ENCODE data around the gene SCIN.
"Not testable (repeated sequence)": the region's sequence is repeated elsewhere in the genome, so short reads cannot be mapped to it uniquely, and the experiment has no call there.

Gene SCIN

DNA sequence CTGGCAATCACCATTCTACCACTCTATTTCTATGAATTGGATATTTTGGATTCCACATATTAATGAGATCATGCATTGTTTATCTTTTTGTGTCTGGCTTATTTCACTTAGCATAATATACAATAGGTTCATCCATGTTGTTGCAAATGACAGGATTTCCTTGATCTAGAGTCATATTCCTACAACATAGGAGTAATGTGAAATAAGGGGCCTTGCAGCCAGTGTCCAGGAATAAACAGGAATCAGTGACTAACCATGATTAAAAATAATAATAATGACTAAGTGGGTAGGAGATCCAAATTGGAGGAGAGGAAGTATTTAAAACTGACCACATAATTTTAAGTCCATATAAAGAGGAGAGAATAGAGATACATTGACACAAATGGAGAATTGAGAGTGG, 49.9 kb downstream of the SCIN start:
- no peak for DNase-seq

DNA sequence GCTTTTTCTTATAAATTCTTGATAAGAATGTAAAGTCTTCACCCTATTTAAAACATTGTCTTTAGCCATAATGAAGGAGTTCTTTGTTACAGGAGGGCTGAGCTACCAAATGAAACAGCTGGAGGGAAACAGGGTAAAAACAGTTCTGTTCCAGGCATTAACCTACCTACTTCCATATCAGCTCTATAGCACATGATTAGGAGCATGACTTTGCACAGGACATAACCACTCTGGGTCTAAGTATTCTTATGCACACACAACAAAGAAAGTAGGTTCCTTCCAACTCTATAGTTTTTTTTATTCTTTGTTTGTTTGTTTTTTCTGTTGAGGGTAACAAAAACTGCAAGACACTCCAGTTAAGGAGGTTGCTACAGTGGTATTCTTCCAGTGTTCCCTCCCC, 52.7 kb downstream of the SCIN start:
- no peak for DNase-seq

DNA sequence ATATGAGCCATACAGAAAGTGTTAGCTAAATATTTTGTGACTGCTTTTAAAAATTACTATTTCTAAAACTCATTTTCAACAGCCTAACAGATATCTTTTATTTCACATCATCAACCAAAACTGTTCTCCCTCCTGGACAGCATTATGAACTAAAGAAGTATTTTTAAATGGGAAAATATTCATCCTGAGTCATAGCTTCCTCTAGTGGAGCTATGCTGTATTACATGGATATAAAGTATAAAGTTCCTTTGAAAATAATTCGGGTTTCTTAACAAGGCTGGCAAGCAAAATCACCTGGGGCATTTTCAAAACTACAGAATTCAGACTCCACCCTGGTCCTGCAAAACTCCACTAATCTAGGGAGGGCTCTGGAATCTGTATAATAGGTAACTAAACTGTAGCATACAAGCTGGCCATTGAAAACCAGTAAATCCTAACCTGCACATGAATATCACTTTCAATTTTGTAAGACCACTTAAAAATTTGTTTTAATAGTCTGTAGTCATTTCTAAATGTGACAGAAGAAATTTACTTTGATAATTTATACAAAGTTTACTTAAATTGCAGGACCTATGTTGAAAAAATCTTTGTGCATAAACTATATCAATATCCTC, 53.5 kb downstream of the SCIN start:
- DNase-seq, result no peak

DNA sequence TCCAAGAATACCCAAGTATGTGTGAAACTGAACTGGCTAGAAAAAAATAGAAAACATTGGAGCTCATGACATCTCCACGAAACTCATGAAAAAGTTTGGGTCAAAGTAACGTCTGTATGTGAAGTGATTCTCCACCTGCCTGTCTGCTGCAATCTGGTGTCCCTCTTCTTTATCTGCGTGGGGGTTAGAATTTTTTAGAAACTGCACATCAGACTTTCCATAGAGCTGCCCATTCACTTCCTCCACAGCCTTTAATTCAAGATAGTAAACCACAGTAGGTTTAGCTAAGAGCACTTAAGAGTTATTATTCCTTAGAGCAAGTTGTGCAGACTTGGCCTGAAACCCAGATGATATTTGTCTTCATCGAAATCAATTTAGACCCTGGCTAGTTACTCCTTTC, 55.3 kb downstream of the SCIN start:
- no peak for DNase-seq

DNA sequence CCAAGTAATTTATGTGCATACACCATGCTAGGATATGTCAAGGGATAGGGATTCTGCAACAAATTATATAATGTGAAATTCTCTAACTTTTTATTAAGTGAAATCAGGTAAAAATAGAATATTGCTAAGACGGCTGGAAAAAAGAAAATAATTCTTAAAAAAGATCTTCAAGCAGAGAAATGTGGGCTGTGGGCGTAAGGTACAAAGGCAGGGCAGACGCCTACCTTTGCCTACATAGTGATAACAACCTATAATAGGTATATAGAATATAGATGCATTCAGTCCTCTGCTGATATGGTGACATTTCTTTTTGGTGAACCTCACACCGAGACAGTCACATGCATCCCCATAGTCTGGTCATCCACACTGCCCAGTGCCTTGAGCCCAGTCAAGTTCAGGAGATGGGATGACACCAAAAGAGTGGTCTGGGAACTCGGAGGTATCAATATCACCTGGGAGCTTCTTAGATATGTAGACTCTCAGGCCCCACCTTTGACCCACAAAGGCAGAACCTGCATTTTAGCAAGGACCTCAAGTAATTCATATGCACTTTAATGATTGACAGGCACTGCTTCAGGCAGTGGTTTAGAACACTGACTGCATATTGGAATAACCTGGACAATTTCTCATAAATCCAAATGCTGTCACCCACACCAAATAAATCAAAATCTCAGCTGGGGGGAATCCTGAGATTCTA, 59.4 kb downstream of the SCIN start:
- DNase-seq, result no peak

DNA sequence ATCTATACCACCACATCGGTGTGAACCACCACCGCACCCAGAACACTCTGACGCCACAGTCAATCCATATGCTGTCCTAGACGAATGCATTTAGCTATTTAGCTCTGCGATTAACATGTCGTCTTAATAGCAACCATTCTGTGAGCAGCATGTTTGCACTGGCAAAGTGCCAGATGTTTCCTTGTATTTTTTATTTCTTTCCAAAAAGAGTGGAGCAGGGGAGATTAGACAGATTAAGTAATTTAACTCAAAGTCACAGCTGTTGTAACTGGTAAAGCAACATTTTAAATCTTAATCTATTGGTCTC, 59.9 kb downstream of the SCIN start:
- DNase-seq, result no peak

DNA sequence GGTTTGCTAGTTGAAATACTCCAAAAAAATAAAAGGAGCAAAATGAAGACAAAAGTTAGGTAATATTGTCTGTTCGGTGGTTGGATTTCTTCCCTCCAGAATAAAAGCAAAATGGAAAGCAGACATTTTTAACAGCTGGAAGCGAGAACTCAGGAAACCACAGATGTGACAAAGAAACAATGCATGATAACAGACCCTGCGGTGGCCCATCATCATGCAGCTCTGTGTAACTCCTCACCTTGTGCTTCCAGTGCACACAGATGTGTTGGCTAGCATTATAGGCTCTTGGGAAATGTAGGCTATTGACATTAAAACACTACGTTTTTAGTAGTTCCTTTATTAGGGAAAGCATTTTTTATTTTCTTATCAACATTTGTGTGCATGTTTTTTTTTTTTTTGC, 63.1 kb downstream of the SCIN start:
- DNase-seq, result no peak

DNA sequence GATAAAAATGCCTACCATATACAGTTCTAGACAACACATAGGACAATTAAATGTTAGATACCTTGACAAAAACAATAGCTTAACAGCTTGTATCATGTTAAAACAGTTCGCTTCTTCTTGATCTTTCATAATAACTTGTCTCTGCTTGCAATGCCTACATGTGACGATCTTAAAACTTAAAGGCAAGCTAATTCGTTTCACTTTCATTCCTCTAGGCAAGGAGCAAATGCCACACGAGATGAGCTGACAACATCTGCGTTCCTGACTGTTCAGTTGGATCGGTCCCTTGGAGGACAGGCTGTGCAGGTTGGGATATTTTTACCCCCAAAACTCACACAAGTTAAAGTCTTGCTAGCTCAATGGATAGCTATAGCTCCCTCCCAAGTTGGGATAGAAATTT, 65.3 kb downstream of the SCIN start:
- DNase-seq, result no peak

DNA sequence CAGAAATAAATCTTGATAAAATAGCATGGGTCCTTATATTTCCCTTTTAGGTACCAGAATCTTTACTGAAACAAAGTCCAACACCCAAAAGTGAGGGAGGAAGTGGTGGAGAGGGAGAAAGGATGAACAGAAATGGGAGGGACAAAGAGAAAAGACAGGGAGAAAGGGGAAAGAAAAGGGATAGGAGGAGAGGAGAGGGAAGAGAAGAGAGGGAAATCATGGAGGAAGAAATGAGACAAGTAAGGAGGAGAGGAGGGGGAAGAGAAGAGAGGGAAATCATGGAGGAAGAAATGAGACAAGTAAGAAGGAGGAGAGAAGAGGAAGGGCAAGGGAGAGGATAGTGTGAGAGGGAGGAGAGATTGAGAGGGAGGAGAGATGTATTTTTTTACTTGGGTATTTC, 66.8 kb downstream of the SCIN start:
- DNase-seq, result no peak

DNA sequence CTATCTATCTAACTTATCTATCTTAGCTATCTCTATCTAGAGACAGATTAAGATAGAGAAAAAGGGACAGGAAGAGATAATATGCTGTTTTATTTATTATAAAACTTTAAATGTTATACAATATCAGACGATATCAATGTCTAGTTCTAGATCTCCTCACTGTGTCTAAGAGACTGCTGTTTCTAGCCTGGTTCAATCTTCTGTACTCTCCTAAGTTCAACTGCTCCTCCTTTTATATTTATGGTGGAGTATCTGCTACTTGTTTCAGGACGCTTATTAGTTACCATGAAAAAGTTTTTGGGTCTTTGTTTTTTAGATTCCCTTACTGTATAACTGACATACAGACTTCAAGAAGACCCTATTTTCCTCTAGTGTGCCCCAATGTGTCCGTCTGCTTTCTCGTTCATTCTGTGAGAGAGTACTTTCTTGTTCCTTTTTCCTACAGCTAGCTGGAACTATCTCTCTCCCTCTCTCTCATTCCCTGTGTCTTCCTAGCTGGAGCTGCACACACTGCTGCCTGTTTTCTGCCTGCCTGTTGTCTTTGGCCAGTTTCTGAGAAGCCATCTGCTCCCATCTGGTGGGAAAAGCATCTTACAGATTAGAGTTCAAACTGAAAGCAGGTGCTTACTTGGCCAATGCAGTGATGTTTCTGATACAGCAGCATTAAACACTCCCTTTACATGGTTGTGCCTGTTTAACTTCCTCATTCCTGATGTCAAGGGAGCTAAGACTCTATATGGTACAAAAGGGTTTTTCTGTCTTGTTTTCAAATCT, 67.5 kb downstream of the SCIN start:
- no peak for DNase-seq

DNA sequence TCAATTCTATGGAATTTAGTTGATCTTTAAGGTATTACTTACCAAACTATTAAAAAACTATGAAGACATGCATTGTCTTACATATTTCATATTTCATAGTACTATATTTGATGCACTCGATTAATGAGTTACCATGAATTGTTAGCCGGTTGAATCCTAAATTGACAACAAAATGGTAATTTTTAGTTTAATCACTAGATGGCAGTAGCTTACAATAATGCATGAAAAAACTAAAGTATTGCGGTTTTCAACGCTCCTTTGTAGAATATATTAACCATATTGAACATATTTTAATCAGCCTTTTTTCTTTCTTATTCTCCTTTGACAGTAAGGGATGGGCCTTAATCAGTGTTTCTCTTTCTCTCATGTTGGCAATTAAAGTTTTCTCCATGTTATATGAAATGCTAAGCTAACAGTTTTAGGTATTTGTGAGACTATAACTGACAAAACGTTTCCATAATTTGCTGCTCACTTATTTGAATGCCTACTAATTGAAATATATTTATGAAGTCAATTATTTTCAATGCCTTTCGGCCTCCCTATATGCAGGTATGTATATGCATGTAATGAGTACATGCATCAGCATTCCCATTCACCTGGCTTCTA, 68.4 kb downstream of the SCIN start:
- no peak for DNase-seq

DNA sequence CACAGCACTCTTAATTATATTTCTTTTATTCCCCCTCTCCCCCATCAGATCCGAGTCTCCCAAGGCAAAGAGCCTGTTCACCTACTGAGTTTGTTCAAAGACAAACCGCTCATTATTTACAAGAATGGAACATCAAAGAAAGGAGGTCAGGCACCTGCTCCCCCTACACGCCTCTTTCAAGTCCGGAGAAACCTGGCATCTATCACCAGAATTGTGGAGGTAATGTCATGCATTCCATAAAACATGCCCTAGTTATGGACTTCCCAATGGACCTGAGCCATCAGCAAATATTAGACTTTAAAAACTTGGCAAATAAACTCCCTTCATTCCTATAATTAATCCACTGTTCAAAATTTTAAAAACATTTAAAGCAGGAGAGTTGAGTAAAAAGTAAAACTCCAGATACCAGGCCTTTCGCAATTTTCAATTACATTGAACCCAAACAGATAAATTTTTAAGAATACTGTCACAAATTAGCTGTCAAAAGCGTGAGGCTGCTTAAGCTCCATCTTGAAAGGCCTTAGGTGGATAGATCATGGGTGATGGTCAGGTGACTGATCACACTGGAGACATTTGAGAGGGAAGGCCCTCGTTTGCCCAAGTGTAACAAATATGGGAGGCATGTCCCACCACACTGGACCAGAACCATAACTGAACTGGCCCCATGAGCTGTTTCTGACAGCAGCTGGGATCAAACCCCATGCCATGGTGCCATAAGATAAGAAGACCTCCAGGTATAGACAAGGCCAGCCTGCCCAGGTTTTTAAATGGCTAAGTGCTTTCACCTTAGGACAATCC, 70.0 kb downstream of the SCIN start:
- DNase-seq, result no peak

DNA sequence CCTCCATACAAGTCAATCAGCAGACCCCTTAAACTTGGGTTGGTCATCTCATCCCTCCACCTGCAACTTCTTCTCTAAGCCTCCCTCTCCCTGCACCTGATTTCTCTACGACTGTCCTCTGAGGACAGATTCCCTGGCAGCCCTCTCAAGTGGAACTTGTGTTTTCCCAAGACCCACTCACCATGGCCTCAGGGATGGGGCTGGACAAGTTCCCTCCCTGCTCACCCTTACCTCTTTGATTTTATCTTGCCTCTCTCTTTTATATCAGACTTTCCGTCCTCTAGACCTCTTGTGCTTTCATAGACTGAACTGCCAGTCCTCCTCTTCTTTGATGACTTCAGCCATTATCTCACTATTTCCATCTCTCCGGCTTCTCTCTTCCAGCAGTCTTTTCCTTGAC, 70.7 kb downstream of the SCIN start:
- no peak for DNase-seq

DNA sequence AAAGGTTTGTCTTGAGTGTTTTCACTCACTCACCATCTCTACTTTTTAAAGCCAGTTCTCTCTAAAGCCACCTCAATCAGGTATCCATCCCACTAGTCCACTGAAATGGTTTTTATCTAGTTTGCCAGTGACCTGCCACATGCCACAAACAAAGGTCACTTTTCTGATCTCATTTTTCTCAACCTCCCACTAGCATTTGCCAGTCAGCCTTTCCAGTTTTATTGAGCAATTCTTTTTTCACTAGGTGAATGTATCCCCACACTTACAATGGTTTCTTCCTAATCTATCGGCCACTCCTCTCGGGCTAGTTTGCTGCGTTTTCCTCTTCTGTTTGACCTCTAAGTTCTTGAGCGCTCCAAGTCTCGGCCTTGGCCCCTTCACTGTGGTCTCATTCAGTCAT, 72.0 kb downstream of the SCIN start:
- DNase-seq, result no peak

DNA sequence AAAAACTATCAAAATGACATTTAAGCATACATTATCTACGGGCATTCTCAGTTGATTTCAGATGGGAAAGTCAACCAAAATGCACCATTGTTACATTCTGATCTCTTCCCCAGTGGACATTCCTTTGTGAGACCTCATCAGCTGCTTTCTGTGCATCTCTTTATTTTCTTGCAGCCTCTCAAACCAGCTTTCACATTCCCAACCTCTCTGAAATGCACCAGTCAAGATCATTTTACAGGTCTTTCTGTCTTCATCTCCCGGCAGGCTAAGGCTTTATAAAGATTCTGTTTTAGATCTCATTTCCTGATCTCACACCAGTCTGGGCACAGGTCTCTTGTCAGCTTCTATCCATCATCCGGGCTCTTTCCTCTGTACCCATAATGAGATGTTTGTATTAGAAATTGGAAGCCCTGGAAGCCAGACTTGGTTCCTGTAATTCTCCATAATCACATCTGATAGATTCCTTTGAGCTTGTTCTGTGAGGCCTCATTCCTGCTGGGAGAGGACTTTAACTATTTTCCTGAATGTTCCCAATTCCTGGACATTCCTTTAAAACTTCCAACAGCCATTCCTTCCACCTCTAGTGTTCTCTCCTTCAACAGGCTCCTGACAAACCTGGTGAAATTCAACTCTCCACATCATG, 72.6 kb downstream of the SCIN start:
- DNase-seq, result no peak

DNA sequence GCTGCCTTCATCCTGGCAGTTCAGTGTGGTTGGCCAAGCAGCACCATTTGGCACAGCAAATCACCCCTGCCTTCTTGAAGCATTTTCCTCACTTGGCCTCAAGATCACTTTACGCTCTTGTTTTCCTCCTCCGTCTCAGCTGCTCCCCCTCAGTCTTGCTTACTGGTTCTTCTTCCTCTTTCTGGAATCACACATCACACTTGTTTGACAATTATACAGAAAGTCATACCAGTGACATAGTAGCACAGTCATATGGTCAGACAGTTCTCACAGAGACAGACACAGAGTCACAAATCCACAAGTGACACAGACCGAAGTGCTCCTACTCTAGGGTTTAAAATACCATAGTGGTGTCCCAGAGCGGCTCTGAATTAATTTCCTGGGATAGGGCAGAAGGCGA, 73.1 kb downstream of the SCIN start:
- DNase-seq, result no peak

DNA sequence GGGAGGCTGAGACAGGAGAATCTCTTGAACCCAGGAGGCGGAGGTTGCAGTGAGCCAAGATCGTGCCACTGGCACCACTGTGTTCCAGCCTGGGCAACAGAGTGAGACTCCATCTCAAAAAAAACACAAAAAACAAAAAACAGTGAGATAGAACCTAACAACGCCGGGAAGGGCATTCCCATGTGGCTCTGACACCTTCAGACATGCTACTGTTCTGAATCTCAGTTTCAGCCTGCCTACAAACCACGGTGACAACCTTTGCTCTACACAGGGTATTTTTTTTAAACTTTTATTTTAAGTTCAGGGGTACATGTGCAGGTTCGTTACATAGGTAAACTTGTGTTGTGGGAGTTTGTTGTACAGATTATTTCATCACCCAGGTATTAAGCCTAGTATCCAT, 74.7 kb downstream of the SCIN start:
- DNase-seq, result not testable (repeated sequence)

DNA sequence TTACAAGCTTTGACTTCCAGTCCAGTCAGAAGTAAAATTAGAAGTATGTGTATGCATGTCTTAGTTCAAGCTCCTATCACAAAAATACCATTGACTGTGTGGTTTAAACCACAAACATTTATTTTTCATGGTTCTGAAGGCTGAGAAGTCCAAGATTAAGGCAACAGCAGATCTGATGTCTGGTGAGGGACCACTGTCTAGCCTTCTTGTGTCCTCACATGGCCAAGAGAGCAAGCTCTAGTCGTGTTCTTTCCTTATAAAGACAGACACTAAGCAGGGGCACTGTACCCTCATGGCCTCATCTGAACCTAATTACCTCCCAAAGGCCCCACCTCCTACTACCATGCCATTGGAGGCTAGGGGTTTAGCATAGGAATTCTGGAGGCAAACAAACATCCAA, 75.6 kb downstream of the SCIN start:
- no peak for DNase-seq

DNA sequence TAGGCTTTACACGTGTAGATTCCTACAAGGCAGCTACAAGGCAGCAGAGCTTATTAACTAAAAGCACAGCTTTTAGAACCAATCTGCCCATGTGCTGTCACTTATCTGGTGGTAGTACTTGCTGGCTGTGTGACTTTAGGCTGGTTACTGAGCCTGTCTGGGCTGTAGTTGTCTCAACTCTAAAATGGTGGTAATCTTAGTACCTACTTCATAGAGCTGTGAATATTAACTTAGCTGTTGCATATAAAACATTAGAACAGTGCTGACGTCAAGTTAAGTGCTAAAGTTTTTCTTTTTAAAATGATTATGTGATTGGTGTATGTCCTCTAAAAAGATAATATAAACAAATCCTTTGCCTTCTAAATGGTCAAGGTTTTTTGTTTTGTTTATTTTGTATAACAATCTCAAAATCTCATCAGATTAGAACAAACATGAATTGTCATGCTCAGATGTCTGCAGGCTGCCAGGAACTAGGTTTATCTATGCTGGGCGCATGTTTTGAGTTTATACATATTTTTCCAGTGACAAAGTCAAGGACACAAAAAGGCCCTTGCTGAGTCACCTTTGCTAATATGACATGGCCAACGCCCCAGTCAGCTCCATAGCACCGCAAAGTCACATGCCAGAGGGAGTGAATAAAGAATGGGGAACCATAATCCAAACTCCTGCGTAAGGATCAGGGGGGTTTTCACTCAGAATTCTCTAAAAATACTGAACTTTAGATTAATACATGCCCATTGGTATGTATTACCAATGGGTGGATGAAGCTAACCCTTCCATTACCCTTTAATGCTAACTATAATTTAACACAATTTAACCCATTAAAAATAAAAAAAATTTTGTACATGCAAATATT, 77.1 kb downstream of the SCIN start:
- no peak for DNase-seq

DNA sequence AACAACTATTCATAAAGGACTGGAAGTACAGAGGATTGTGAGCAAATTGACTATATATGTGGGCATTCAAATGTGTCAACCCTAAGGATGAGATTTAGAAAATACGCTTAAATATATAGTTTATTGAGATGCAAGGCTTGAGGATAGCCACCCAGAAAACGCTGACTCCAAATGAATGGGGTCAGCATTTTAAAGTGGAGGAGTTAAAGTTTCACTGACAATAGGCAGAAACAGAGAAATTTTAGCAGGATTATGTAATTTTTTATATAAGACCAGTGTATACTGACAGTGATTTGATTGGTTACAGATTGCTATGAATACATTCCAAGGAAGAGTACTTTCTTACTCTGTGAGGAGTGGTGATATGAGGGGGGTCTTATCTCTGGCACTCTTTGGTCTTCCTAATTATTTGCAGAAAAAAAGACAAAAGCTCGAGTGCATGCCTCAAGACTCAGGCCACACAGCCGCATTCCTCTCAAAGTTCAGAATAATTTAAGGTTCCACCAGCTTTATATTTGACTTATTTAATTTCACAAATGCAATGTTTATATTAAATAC, 78.3 kb downstream of the SCIN start:
- DNase-seq, result no peak

DNA sequence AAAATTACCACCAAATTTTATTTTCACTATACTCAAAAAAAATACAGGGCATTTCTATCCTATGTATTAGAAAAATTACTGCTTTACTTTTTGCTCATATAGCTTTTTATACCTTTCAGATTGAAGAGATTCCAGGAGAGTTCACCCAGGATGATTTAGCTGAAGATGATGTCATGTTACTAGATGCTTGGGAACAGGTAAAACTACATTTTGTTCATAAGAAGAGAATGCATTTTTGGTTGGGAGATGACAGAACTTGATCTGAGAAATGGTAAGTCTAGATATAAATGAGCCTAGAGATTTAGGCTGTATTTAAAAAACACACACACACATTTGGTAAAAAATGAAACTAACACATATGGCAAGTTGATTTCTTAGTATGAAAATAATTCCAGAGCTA, 78.8 kb downstream of the SCIN start:
- no peak for DNase-seq
